Measurements from ENCODE around the gene TNIP1.

The TNIP1 gene

GRCh38 chr5:151040211-151040747 is 40.6 kb downstream of the TNIP1 start:
- DNase-seq (ENCODE audit: low read depth in 2 of 2): no peak

- DNase-seq (ENCODE audit: low read depth in 2 of 2): no peak
These were observed 41.2 kb downstream of the TNIP1 start for GRCh38 chr5:151039665-151040064.

GRCh38 chr5:151038801-151039238 is 42.0 kb downstream of the TNIP1 start:
- DNase-seq (ENCODE audit: low read depth in 2 of 2): no peak

GRCh38 chr5:151038412-151038745 is 42.5 kb downstream of the TNIP1 start:
- no peak for DNase-seq (ENCODE audit: low read depth in 2 of 2)

DNA sequence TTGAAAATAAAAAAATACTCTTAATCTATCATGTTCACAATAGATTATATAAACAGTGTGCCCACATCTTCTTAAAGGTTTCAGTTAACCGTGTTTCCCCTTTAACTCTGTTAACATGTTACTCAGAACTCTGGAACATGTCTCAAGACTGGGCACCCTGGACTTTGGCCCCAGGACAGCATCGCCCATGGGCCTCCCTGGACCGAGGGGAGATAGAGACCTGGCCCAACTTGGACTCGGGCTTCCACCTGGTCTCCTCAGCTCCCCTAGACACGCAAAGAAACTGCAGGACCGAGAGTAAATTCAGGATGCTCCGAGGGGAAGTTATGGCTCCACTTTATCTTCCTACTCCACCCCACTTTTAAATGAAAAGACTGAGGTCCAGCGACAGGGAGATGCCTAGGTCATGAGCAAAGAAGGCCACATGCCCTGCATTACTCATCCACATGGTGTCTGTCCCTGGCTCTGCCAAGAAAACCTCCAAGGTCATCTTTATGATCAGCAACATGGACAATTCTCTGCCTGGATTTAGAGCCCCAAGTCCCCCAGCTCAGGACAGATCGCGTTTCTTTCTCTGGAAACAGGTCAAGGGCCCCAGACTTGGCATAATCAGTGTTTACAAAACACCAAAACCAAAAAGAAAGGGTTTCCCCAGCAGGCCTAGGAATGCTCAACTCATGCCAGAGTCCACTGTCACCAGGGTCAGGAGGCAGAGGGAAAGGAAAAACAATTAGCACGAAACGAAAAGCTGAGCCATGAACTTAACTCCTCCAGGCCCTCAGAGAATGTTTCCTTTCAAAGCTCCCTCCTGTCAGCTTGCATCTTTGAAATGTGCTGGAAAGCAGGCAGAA is 43.0 kb downstream of the TNIP1 start:
- DNase-seq (ENCODE audit: low read depth in 2 of 2): no peak

GRCh38 chr5:151036556-151036955 is 44.3 kb downstream of the TNIP1 start:
- no peak for DNase-seq (ENCODE audit: low read depth in 2 of 2)

GRCh38 chr5:151034422-151035379 is 46.1 kb downstream of the TNIP1 start:
- no peak for DNase-seq (ENCODE audit: low read depth in 2 of 2)

DNA sequence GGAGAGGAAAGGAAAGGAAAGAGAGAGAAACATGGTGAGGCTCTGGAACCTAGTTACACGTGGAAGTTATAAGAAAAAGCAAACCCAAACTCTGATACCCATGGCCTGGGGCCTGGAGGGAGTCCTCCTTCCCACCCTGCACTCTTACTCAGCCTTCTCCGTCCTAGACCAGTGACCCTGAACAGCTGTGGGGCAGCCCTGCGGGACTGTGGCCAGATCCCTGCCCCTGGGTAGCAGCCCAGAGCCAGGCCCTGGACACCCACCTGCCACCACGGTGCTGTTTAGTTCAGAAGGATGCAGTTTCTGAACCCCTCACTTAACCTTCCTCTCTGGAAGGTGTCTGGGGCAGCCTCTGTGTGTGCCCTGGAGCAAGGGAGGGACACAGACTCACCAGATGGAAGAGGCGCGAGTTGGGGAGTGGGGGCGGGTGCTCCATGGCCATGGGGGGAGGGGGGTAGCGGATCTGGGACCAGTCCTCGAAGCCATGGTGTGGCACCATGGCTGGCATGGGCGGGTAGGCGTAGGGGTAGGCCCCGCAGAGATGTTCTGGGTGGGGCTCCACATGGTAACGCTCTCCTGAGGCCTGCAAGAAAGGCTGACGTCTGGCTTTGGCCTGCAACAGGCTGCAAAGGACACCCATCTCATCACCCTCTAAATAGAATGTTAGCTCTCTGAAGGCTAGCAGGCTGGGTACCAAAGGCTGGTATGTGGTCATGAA is 47.5 kb downstream of the TNIP1 start:
- no peak for DNase-seq (ENCODE audit: low read depth in 2 of 2)

GRCh38 chr5:151031554-151031953 is 49.3 kb downstream of the TNIP1 start:
- no peak for DNase-seq (ENCODE audit: low read depth in 2 of 2)

DNA sequence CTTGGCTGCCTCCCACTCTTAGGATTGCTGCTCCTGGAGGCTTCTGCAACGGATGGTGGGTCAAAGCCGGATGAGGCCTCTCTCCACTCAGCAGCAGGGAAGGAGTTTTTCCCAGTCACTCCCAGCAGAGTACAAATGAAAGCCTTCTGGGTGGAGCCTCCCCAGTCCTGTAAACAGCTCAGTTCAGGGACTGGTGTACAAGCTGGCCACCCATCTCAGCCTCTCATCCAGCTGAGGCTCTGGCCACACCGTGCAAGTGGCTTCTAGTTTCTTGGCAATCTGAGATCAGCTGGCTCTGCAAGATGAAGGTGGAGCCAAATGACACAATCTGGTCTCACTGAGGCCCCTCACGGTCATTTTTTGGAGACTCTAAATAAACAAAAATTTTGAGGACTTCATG is 50.5 kb downstream of the TNIP1 start:
- no peak for DNase-seq (ENCODE audit: low read depth in 2 of 2)

- no peak for DNase-seq (ENCODE audit: low read depth in 2 of 2)
These were observed 50.8 kb downstream of the TNIP1 start for GRCh38 chr5:151030056-151030336.

DNA sequence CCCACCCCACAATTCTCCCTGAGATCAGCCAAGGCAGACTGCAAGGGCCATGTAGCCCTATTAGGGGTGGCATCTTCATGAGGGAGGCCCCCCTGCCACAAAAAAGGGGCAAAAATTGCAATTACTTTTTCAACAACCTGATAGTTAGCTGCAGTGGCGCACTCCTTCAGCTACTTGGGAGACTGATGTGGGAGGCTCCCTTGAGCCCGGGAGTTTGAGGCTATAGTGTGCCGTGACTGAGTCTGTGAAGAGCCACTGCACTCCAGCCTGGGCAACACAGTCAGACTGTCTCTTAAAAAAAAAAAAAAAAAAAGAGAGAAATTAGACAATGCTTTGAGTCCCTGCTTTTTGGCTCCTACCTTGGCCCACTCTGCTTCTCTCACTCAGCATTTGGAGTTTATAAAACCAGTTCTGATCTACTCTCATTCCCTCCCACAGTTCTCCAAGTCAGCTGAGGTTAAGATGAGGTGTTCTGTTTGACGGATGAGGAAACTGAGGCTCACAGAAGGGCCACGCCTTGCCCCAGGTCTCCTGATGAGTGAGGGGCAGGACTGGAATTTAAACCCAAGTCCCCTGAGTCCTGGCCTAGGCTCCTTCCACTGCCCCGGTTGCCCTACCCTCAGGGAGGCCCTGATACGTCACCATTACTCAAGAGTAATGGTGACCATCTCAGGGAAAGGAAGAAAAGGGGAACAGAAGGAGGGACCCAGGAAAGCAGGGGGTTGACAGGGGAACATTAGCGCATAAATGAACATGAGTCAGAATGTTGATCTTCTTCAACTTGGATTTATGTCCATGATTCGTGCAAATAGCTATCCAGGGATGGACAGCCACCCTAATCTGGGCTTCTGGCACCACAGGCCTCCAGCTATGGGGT is 51.4 kb downstream of the TNIP1 start:
- no peak for DNase-seq (ENCODE audit: low read depth in 2 of 2)

DNA sequence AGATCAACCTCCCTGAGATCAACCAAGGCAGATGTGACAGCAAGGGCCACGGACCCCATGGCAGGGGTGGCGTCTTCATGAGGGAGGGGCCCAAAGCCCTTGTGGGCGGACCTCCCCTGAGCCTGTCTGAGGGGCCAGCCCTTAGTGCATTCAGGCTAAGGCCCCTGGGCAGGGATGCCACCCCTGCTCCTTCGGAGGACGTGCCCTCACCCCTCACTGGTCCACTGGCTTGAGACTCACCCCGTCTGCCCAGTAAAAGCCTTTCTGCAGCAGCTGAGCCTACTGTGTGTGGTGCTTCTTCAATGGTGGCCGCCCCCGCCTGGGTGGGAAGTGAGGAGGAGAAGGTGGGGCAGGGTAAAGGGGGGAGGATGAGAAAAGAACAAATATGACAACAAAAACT is 52.1 kb downstream of the TNIP1 start:
- no peak for DNase-seq (ENCODE audit: low read depth in 2 of 2)

DNA sequence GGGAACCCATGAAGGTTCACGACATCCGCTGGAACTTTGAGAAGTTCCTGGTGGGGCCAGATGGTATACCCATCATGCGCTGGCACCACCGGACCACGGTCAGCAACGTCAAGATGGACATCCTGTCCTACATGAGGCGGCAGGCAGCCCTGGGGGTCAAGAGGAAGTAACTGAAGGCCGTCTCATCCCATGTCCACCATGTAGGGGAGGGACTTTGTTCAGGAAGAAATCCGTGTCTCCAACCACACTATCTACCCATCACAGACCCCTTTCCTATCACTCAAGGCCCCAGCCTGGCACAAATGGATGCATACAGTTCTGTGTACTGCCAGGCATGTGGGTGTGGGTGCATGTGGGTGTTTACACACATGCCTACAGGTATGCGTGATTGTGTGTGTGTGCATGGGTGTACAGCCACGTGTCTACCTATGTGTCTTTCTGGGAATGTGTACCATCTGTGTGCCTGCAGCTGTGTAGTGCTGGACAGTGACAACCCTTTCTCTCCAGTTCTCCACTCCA is 52.8 kb downstream of the TNIP1 start:
- DNase-seq (ENCODE audit: low read depth in 2 of 2): no peak

DNA sequence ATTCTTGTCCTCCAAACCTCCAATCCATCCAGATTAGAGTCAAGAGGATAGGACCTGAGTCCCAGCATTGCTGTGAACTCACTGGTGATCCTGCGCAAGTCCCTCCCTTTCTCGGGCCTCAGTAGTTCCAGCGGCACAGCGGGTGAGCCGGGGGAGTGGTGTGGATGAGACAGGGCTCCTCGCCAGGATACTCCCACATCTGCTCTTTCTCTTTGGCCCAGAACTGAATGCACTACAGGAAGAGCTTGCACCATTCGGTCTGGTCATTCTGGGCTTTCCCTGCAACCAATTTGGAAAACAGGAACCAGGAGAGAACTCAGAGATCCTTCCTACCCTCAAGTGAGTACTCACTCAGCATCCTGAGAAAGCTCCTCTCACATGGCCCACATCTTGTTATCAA is 54.2 kb downstream of the TNIP1 start:
- no peak for DNase-seq (ENCODE audit: low read depth in 2 of 2)

- DNase-seq (ENCODE audit: low read depth in 2 of 2): no peak
These were observed 54.7 kb downstream of the TNIP1 start for GRCh38 chr5:151026088-151026487.

DNA sequence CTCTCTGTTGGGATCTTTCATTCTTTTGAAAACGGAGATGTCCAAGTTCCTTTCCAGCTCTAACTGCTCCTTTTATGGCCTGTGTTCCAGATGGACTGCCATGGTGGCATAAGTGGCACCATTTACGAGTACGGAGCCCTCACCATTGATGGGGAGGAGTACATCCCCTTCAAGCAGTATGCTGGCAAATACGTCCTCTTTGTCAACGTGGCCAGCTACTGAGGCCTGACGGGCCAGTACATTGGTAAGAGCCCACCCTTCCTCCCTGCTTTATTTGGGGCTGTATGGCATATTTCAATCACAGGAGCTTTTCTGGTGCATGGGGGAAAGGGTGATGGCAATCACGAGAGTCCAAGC is 55.6 kb downstream of the TNIP1 start:
- DNase-seq (ENCODE audit: low read depth in 2 of 2): no peak

DNA sequence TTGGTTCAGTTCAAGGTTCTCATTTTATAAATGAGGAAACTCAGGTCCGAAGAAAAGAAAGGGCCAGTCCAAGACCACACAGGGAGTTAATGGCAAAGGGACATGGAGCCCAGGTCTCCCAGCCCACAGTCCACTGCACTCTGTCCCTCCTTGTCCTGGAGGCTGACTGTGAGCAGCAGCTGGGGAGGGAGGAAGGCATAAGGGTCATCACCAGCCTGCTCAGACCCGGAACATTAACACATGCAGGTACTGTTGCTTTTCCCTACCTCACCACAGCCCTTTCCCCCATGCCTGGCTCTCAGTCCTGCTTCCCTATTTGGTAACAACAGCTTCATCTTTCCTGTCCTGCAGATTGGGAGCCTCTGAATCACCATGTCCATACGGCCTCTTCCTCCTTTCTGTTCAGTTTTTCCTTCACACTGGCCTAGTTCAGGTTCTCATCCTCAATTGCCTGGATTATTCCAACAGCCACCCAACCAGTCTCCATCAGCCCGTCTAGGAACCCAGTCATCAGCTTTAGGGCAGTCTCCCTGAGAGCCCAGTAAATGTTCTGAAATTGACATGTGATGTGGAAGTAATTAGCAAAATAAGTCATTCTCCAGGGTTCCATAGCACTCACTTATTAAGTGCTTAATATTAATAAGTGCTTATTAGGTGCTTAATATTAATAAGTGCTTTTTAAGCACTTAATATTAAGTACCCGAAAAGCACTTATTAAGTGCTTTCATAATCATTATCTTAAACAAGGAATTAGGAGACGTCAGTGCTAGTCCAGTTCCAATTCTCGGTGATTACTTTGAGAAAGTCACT is 56.2 kb downstream of the TNIP1 start:
- DNase-seq (ENCODE audit: low read depth in 2 of 2): no peak

DNA sequence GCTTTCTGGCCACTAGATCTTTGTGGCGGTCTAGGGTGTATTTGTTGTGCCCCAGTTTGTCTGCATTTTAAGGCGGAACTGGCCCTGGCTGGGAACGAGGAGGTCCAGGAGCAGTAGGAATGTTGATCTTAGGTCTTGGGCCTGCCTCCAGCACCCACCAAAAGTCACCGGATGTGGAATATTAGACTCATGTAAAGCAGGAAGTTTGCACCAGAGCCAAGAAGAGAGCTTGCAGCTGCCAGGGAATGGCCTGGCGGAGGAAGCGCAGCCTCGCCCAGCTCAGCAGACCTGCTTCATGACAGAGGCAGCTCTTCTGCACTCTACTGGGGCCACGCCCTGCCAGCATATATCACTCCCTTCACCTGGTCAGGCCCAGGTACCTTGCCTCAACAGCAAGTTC is 57.2 kb downstream of the TNIP1 start:
- DNase-seq (ENCODE audit: low read depth in 2 of 2): no peak

GRCh38 chr5:151023047-151023615 is 57.7 kb downstream of the TNIP1 start:
- DNase-seq (ENCODE audit: low read depth in 2 of 2): no peak
